ENCODE measurements around the gene YRDC. TPM values are rescaled to one million over a fixed set of nuclear protein-coding genes. Genes with fewer than 3 reads are reported as not detected.
A peak's percentile ranks its signal among the peaks of the same experiment; 100 is the strongest.

YRDC gene
- total RNA-seq, 4 donors from 2014 or later: 11.2 to 13.6 (median 11.7) TPM

DNA sequence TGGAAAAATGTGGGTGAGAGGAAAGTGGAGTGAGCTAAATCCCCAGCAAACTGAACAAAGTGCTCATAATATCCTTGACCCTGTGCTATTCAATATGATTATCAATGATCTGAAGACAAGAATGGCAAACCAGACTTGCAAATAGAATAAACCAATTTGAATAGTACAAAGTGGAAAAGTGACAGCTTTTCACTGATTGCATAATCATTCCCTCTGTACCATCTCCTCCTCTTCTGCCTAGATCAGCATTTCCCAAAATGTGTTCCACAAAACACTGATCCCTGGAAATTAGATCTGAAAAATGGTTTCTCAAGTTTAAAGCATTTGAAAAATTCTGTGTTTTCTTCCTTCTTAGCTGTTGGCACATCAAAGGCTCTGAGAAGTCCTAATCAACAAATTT, 43.3 kb upstream of the YRDC start:
- Histone ChIP-seq H3K27me3 (no peaks in the 10 kb centered on the region), H3K9me3 (no peaks in the 10 kb centered on the region), H3K36me3 (no peaks in the 10 kb centered on the region), H3K27ac (peak overlapping the region in 2 of 4 donors; percentile 4 to 14), H3K4me3 (no peak overlapping the region), H3K4me1 (peaks cover 24 to 27% of the 10 kb centered on the region in 2 donors)
- in situ Hi-C loops (cut with MboI; ENCODE audit: low sequenced_read_pairs in 4 of 4): loop anchor here in 1 of 4 donors (10.0 kb wide), 1 partner anchor 156 kb away; the partner anchor contains the start of gene CDCA8
- ATAC-seq (no peak), DNase-seq (no peak)
- TF ChIP-seq POLR2A (IDR thresholded peaks at IDR 0.05): no peak
- TF ChIP-seq, protein P1, sequence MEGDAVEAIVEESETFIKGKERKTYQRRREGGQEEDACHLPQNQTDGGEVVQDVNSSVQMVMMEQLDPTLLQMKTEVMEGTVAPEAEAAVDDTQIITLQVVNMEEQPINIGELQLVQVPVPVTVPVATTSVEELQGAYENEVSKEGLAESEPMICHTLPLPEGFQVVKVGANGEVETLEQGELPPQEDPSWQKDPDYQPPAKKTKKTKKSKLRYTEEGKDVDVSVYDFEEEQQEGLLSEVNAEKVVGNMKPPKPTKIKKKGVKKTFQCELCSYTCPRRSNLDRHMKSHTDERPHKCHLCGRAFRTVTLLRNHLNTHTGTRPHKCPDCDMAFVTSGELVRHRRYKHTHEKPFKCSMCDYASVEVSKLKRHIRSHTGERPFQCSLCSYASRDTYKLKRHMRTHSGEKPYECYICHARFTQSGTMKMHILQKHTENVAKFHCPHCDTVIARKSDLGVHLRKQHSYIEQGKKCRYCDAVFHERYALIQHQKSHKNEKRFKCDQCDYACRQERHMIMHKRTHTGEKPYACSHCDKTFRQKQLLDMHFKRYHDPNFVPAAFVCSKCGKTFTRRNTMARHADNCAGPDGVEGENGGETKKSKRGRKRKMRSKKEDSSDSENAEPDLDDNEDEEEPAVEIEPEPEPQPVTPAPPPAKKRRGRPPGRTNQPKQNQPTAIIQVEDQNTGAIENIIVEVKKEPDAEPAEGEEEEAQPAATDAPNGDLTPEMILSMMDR (IDR thresholded peaks at IDR 0.05 in 4 of 5, conservative IDR thresholded peaks at IDR 0.05 in 1 of 5): no peak
- intact Hi-C loops (cut with DNase I; ENCODE audit: low total_unique reads): no loop called here

DNA sequence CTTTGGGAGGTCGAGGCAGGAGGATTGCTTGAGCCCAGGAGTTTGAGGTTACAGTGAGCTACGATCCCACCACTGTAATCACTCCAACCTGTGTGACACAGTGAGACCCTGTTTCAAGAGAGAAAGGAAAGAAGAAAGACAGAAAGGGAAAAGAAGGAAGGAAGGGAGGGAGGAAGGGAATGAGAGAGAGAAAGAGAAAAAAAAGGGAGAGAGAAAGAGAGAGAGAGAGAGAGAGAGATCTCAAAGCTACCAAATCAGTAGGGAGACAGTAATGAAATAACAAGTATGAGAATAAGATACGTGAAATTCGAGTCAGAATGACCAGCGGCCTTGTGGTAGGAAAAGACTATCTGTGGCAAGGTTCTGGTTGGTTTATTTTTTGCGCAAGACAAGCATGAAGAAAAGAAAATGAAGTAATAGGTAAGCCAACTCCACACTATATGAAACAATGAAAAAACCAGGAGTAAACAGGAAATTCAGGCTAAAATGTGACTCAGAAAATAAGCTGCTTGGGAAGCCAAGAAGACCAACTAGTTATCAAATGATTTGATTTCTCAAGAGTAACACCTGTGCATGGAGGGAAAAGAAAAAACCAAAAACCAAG, 42.4 kb upstream of the YRDC start:
- Histone ChIP-seq H3K36me3 (no peaks in the 10 kb centered on the region), H3K9me3 (no peaks in the 10 kb centered on the region), H3K4me3 (no peak overlapping the region), H3K27me3 (no peaks in the 10 kb centered on the region), H3K4me1 (peaks cover 16 to 21% of the 10 kb centered on the region in 2 donors), H3K27ac (peak overlapping the region in 1 of 4 donors; percentile 4)
- intact Hi-C loops (cut with DNase I; ENCODE audit: low total_unique reads): no loop called here
- ATAC-seq: no peak
- in situ Hi-C loops (cut with MboI; ENCODE audit: low sequenced_read_pairs in 4 of 4): loop anchor here in 1 of 4 donors (10.0 kb wide), 1 partner anchor 156 kb away; the partner anchor contains the start of gene CDCA8
- no peak for DNase-seq
- TF ChIP-seq, protein P1 (IDR thresholded peaks at IDR 0.05 in 4 of 5, conservative IDR thresholded peaks at IDR 0.05 in 1 of 5): no peak
- no peak for TF ChIP-seq POLR2A (IDR thresholded peaks at IDR 0.05)

DNA sequence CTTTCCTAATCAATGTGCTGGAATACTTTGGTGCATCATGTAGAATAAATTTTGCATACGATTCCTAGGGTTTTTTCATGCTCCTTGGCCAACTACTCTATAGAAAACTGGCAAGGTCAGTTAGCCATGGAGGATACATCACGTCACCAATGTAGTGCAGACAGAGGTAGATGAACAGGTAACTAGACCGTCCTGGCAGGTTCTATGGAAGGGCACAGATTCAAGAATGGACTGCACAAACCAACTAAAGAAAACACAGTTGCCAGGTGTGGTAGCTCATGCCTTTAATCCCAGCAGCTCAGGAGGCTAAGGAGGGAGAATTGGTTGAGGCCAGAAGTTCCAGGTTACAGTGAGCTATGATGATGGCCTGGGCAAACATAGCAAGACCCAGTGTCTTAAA, 41.5 kb upstream of the YRDC start:
- DNase-seq (no peak), ATAC-seq (no peak)
- intact Hi-C loops (cut with DNase I; ENCODE audit: low total_unique reads) (no loop called here), in situ Hi-C loops (cut with MboI; ENCODE audit: low sequenced_read_pairs in 4 of 4) (no loop called here)
- no peaks in the 10 kb centered on the region for H3K9me3 ChIP-seq
- H3K27me3 ChIP-seq: no peaks in the 10 kb centered on the region
- no peaks in the 10 kb centered on the region for H3K36me3 ChIP-seq
- no peak for TF ChIP-seq POLR2A (IDR thresholded peaks at IDR 0.05)
- TF ChIP-seq, protein P1 (IDR thresholded peaks at IDR 0.05 in 4 of 5, conservative IDR thresholded peaks at IDR 0.05 in 1 of 5): no peak
- no peak overlapping the region for H3K27ac ChIP-seq
- H3K4me1 ChIP-seq: peaks cover 14 to 19% of the 10 kb centered on the region in 2 donors
- H3K4me3 ChIP-seq: no peak overlapping the region

DNA sequence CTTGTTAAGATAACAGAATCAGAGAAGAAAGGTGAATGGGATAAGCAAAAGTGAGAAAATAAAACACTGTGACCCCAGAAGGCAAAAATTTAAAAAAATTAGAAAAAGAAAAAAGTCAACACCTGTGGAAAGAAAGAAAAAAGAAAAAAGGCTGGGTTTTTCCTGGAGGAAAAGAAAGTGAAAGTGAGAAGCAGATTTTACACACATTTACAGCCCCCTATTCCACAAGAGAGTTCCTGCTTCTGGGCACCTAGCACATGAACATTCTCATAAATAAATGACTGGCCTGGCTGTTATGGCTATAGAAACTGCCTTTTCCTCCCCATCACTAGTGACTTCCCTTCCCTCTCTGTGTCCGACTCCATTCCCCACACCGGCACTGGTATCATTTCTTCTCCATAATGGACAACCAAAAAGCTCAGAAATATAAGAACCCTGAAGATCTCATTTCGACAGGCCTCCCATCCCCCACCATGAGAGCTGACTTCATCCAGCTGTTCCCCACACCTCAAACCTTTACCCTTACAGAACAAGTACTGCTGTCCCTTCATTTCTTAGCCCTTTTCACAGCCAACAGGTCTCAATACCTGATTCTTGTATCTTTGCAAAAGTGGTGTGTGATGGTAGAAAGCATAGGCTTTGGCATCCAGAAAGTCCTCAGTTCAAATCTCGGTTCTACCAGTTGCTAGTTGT, 38.8 kb upstream of the YRDC start:
- Histone ChIP-seq H3K27me3 (no peaks in the 10 kb centered on the region), H3K36me3 (no peaks in the 10 kb centered on the region), H3K4me3 (no peak overlapping the region), H3K4me1 (peaks cover 2 to 7% of the 10 kb centered on the region in 2 donors), H3K9me3 (no peaks in the 10 kb centered on the region), H3K27ac (no peak overlapping the region)
- TF ChIP-seq POLR2A (IDR thresholded peaks at IDR 0.05): no peak
- TF ChIP-seq, protein P1 (IDR thresholded peaks at IDR 0.05 in 4 of 5, conservative IDR thresholded peaks at IDR 0.05 in 1 of 5): no peak
- DNase-seq: no peak
- in situ Hi-C loops (cut with MboI; ENCODE audit: low sequenced_read_pairs in 4 of 4): no loop called here
- intact Hi-C loops (cut with DNase I; ENCODE audit: low total_unique reads): no loop called here
- no peak for ATAC-seq

All from gastrocnemius medialis (tissue), 4 donors.